HepG2 (cell line): ENCODE data around the gene GATD1. TPM values are rescaled to one million over a fixed set of nuclear protein-coding genes. Genes with fewer than 3 reads are reported as not detected.

Experiments
- CHD2 ChIP-seq: IDR thresholded peaks from 2 replicates; pipeline ENCODE4 v1.6.1; 2011; ENCODE audit warnings: low read depth, low read length, improper control_type of control experiment
- HCFC1 ChIP-seq: fragments of 150-350 bp; IDR thresholded peaks from 2 replicates; pipeline ENCODE4 v1.6.1; 2014; ENCODE audit warnings: low read depth, low read length
- HDAC1 ChIP-seq: sonication (generic); formaldehyde crosslinking; IDR thresholded peaks from 2 replicates; pipeline ENCODE4 v1.5.1; 2020; ENCODE audit warnings: mild to moderate bottlenecking, missing genetic modification reagents
- HNF1A ChIP-seq, 2 experiments: sonication (generic) in 1 of 2; formaldehyde crosslinking in 1 of 2; IDR thresholded peaks; 2 replicates each; pipeline versions ENCODE4 v1.4.0 to v1.6.1; 2016 to 2020; ENCODE audit warnings: borderline replicate concordance in 1 of 2, low read depth in 1 of 2, mild to moderate bottlenecking in 1 of 2, missing genetic modification reagents in 1 of 2
- HNRNPL ChIP-seq: fragments of 200-400 bp; formaldehyde crosslinking; IDR thresholded peaks from 2 replicates; pipeline ENCODE4 v1.6.1; 2017; ENCODE audit warnings: mild to moderate bottlenecking, low read depth, low read length
- KAT8 ChIP-seq: IDR thresholded peaks from 2 replicates; pipeline ENCODE4 v1.6.1; 2016; ENCODE audit warnings: missing genetic modification reagents, missing compliant biosample characterization
- MAFK ChIP-seq, 2 experiments: IDR thresholded peaks in 1 of 2; conservative IDR thresholded peaks in 1 of 2; 2 replicates each; pipeline ENCODE4 v1.6.1; 2011; ENCODE audit warnings: improper control_type of control experiment in 2 of 2, low read length in 2 of 2
- MNT ChIP-seq: fragments of 450-650 bp; IDR thresholded peaks from 2 replicates; pipeline ENCODE4 v1.6.1; 2016
- NR2F6 ChIP-seq, 2 experiments: IDR thresholded peaks; 2 replicates each; pipeline ENCODE4 v1.6.1; 2016; ENCODE audit warnings: antibody characterized with exemption in 1 of 2, mild to moderate bottlenecking in 1 of 2
- RNF219 ChIP-seq: sonication (generic); formaldehyde crosslinking; IDR thresholded peaks from 2 replicates; pipeline ENCODE4 v1.5.0; 2020; ENCODE audit warnings: mild to moderate bottlenecking, missing genetic modification reagents
- RXRA ChIP-seq: sonication (generic); formaldehyde crosslinking; IDR thresholded peaks from 2 replicates; pipeline ENCODE4 v1.5.1; 2020; ENCODE audit warnings: missing genetic modification reagents
- ZFP37 ChIP-seq: sonication (generic); formaldehyde crosslinking; IDR thresholded peaks from 2 replicates; pipeline ENCODE4 v1.4.0; 2020; ENCODE audit warnings: missing genetic modification reagents, borderline replicate concordance
- ZNF256 ChIP-seq: sonication (generic); formaldehyde crosslinking; conservative IDR thresholded peaks from 2 replicates; pipeline ENCODE4 v1.4.0; 2020; ENCODE audit warnings: missing genetic modification reagents
- ZNF775 ChIP-seq: sonication (generic); formaldehyde crosslinking; IDR thresholded peaks from 2 replicates; pipeline ENCODE4 v1.4.0; 2020; ENCODE audit warnings: missing genetic modification reagents, mild to moderate bottlenecking, moderate library complexity, borderline replicate concordance
- ZNF879 ChIP-seq: sonication (generic); formaldehyde crosslinking; IDR thresholded peaks from 2 replicates; pipeline ENCODE4 v1.8.1; 2023; ENCODE audit warnings: missing genetic modification reagents
- ZNF883 ChIP-seq: sonication (generic); formaldehyde crosslinking; IDR thresholded peaks from 2 replicates; pipeline ENCODE4 v1.5.1; 2020; ENCODE audit warnings: mild to moderate bottlenecking, missing genetic modification reagents; ENCODE audit errors: not compliant biosample characterization
- polyA plus RNA-seq, 8 experiments: library from polyadenylated mRNA; depleted of rRNA in 3 of 8; stranded (reverse) in 7 of 8; unstranded in 1 of 8; fragments of >200 nt; fragmentation: Illumina TruSeq in 4 of 8; extraction: Trizol in 4 of 8; gene quantifications; 2 replicates each; pipeline versions ENCODE4 v1.2.1 to v1.2.3, GENCODE V29; 2011 to 2016; ENCODE audit warnings: low read depth in 4 of 8, missing spikeins in 1 of 8, mixed read lengths in 1 of 8; ENCODE audit not compliant: insufficient read depth in 1 of 8
- total RNA-seq, 5 experiments: library from RNA; depleted of rRNA; stranded (reverse); fragments of >200 nt; fragmentation: Illumina TruSeq; extraction: Trizol; gene quantifications; 2 replicates each; pipeline ENCODE4 v1.2.3, GENCODE V29; 2016; ENCODE audit warnings: low read depth in 1 of 5
- TF ChIP-seq, protein P1 (sequence below): sonication (generic); formaldehyde crosslinking; IDR thresholded peaks from 2 replicates; pipeline ENCODE4 v1.8.0; 2022; ENCODE audit warnings: mild to moderate bottlenecking, missing genetic modification reagents, moderate library complexity
- TF ChIP-seq, protein P2 (sequence below): sonication (generic); formaldehyde crosslinking; IDR thresholded peaks from 2 replicates; pipeline ENCODE4 v1.4.0; 2020; ENCODE audit warnings: missing genetic modification reagents, borderline replicate concordance

GATD1 gene
- total and polyA plus RNA-seq, 2 of the 13 experiments (the other 11 are each of a cell fraction or from before 2014, with no cell fraction given) = 31.3 to 60.5 TPM

GRCh38 chr11:818396-819128, 41.3 kb upstream of the GATD1 start, which contains the start of gene PNPLA2 (continued):
- peak; percentile 3; the same call in 1 of the 2 replicates for TF ChIP-seq HDAC1
- TF ChIP-seq NR2F6 (IDR thresholded peaks at IDR 0.05) = no peak
- no peak for TF ChIP-seq NR2F6 (CRISPR knock-in tag; IDR thresholded peaks at IDR 0.05)
- no peak for TF ChIP-seq ZFP37 (CRISPR knock-in tag)
- TF ChIP-seq, protein P1, sequence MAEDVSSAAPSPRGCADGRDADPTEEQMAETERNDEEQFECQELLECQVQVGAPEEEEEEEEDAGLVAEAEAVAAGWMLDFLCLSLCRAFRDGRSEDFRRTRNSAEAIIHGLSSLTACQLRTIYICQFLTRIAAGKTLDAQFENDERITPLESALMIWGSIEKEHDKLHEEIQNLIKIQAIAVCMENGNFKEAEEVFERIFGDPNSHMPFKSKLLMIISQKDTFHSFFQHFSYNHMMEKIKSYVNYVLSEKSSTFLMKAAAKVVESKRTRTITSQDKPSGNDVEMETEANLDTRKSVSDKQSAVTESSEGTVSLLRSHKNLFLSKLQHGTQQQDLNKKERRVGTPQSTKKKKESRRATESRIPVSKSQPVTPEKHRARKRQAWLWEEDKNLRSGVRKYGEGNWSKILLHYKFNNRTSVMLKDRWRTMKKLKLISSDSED (CRISPR knock-in tag) = no peak
- no peak for TF ChIP-seq KAT8 (CRISPR knock-in tag)
- no peak for TF ChIP-seq CHD2
- TF ChIP-seq ZNF879 (CRISPR knock-in tag) = no peak
- 0 out of 2 replicates have a peak, but pooled peaks have one; percentile 16 for TF ChIP-seq ZNF256 (CRISPR knock-in tag)
- TF ChIP-seq, protein P2, sequence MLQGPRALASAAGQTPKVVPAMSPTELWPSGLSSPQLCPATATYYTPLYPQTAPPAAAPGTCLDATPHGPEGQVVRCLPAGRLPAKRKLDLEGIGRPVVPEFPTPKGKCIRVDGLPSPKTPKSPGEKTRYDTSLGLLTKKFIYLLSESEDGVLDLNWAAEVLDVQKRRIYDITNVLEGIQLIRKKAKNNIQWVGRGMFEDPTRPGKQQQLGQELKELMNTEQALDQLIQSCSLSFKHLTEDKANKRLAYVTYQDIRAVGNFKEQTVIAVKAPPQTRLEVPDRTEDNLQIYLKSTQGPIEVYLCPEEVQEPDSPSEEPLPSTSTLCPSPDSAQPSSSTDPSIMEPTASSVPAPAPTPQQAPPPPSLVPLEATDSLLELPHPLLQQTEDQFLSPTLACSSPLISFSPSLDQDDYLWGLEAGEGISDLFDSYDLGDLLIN (CRISPR knock-in tag) = 0 out of 2 replicates have a peak, but pooled peaks have one; percentile 15
- no peak for TF ChIP-seq RNF219
- TF ChIP-seq MNT = no peak
- no peak for TF ChIP-seq MAFK (conservative IDR thresholded peaks at IDR 0.05 in 1 of 2, IDR thresholded peaks at IDR 0.05 in 1 of 2; ENCODE audit: low read length in 2 of 2)
- no peak for TF ChIP-seq HNF1A (IDR thresholded peaks at IDR 0.05; ENCODE audit: low read depth)
- TF ChIP-seq HNF1A (CRISPR knock-in tag; IDR thresholded peaks at IDR 0.05; ENCODE audit: borderline replicate concordance) = no peak
- TF ChIP-seq HNRNPL = no peak
- no peak; the same call in 1 of the 2 replicates for TF ChIP-seq RXRA
- TF ChIP-seq ZNF775 = no peak
- no peak for TF ChIP-seq HCFC1
- peak; percentile 22 for TF ChIP-seq ZNF883 (CRISPR knock-in tag)
